GM12892 (cell line): ENCODE data around the gene OPCML.

Experiments used
- POLR2A ChIP-seq: IDR thresholded peaks from 2 replicates; pipeline ENCODE4 v1.6.1; 2011; ENCODE audit warnings: low read depth, low read length, control low read depth
- POLR2AphosphoS5 ChIP-seq: IDR thresholded peaks from 2 replicates; pipeline ENCODE4 v1.6.1; 2011; ENCODE audit warnings: low read depth, low read length, control low read depth
- TAF1 ChIP-seq: IDR thresholded peaks from 2 replicates; pipeline ENCODE4 v1.6.1; 2011; ENCODE audit warnings: low read depth, mild to moderate bottlenecking, control low read depth, low read length, borderline replicate concordance

DNA sequence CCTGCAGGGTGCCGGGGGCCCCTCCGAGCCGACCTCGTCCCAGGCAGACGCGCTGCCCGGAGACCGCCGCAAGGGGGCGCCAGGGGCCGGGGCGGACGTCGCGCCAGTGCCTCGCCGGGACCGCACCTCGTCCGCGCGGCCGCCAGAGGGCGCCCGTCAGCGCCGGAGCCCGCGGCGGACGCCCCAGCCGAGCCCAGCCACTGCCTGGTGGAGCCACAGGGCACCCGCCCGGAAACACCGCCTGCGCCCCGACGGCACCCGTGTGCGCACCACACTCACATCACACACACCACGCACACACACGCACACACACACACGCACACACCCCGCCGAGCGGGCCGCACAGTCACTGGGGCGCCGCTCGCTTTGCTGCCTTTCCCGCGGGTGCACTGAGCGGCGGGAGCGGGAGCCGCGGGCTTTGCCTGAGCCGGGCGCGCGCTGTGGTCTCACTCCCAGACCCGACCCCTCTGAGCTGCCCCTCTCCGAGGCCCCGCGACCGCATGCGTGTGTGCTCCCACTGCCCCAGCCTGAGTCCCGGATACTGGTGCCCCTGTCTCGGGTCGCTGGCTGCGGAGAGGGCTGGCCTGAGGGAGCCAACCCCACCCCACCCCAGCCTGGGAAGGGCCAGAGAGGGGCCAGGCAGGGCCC is 449.3 kb downstream of the OPCML start:
- TF ChIP-seq POLR2A (no peak), TAF1 (no peak), POLR2AphosphoS5 (no peak)
